Measurements from ENCODE around the gene LIPC.

DNA sequence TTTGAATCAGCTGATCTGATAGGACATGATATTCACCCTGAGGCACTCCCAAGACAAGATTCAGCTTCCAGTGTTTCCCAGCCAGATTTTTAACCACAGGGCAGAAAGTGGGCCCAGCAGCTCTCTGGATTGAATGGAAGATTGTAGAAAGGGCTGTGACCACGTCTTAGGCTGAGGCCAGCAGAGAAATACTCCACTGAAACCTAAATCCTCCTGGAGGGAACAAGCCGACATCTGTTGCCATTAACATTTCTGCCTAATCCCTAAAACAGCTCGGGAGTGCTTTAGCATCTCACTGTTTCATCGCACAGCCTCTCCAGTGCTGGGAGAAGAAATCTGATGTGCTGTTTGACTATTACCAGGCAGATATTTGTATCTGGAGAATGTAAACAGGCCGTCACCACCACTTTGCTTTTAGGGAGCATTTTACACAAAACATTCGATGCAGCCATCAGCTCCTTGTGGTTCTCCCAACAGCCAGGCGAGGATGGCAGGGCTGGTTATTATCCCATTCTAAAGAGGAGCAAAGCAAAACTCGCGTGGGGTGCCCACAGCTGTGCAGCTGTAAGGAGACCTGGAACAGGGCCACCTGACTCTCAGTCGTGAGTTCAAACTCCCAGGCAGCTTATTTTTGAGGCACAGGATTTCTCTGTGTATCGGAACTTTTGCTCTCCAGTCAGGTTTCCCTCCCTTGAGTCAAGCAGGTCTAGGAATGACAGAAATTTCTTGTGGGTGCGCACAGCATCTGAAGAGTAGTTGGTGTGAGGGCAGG is 117.4 kb downstream of the LIPC start:
- TF ChIP-seq, protein P1, sequence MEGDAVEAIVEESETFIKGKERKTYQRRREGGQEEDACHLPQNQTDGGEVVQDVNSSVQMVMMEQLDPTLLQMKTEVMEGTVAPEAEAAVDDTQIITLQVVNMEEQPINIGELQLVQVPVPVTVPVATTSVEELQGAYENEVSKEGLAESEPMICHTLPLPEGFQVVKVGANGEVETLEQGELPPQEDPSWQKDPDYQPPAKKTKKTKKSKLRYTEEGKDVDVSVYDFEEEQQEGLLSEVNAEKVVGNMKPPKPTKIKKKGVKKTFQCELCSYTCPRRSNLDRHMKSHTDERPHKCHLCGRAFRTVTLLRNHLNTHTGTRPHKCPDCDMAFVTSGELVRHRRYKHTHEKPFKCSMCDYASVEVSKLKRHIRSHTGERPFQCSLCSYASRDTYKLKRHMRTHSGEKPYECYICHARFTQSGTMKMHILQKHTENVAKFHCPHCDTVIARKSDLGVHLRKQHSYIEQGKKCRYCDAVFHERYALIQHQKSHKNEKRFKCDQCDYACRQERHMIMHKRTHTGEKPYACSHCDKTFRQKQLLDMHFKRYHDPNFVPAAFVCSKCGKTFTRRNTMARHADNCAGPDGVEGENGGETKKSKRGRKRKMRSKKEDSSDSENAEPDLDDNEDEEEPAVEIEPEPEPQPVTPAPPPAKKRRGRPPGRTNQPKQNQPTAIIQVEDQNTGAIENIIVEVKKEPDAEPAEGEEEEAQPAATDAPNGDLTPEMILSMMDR (conservative IDR thresholded peaks at IDR 0.05 in 1 of 2, IDR thresholded peaks at IDR 0.05 in 1 of 2; ENCODE audit: low read depth in 1 of 2, low read length in 2 of 2): no peak
- no peak for TF ChIP-seq EZH2 (IDR thresholded peaks at IDR 0.05; ENCODE audit: low read length, missing control alignments)
